Spinal cord (tissue), 10 donors: ENCODE measurements around the gene SERPINB1. TPM values are rescaled to one million over a fixed set of nuclear protein-coding genes. Genes with fewer than 3 reads are reported as not detected.
A peak's percentile ranks its signal among the peaks of the same experiment; 100 is the strongest.

Source experiments
- DNase-seq, 6 donors: peaks; one replicate each; pipeline versions ENCODE4 v3.0.0 to v3.0.0-alpha.2; 2013 to 2015; ENCODE audit warnings: low spot score in 6 of 6, low read depth in 4 of 6
- H3K27ac ChIP-seq: one replicate; pipeline ENCODE4 v1.5.1; 2013; ENCODE audit warnings: low read depth, low read length, control low read depth
- H3K27me3 ChIP-seq: one replicate; pipeline ENCODE4 v1.6.1; 2013; ENCODE audit warnings: low read length; ENCODE audit not compliant: control insufficient read depth, insufficient read depth
- H3K36me3 ChIP-seq: one replicate; pipeline ENCODE4 v1.6.1; 2013; ENCODE audit warnings: low read length; ENCODE audit not compliant: control insufficient read depth, insufficient read depth
- H3K4me1 ChIP-seq: one replicate; pipeline ENCODE4 v1.6.1; 2013; ENCODE audit warnings: low read length; ENCODE audit not compliant: control insufficient read depth, insufficient read depth
- H3K4me3 ChIP-seq: one replicate; pipeline ENCODE4 v1.5.1; 2013; ENCODE audit warnings: low read depth, low read length, control low read depth
- H3K9me3 ChIP-seq: one replicate; pipeline ENCODE4 v1.6.1; 2013; ENCODE audit warnings: low read length; ENCODE audit not compliant: control insufficient read depth, insufficient read depth
- WGBS: methylation state at CpG from one replicate; pipeline ENCODE4 v1.1.5; 2013; ENCODE audit warnings: missing lambda C conversion rate; ENCODE audit not compliant: insufficient coverage; 5-methylcytosine and 5-hydroxymethylcytosine counted together
- polyA plus RNA-seq, 2 donors: library from polyadenylated mRNA; unstranded; fragments of 120-200 nt; gene quantifications; one replicate each; pipeline ENCODE4 v1.2.1, GENCODE V29; 2013; ENCODE audit not compliant: insufficient read length in 2 of 2
- total RNA-seq, 2 donors: library from RNA; depleted of rRNA in 1 of 2; stranded (reverse); fragments of 120-200 nt in 1 of 2; fragments of >200 nt in 1 of 2; gene quantifications; one replicate each; pipeline versions ENCODE4 v1.2.3 to v1.2.4, GENCODE V29; 2013 to 2014
- donor health status: healthy.

Gene SERPINB1
- total and polyA plus RNA-seq, 4 donors, result 12.0 to 23.4 (median 15.5) TPM

- Histone ChIP-seq H3K4me3 (no peak overlapping the region), H3K36me3 (no peaks in the 10 kb centered on the region), H3K27ac (no peak overlapping the region), H3K27me3 (peaks cover 2% of the 10 kb centered on the region), H3K9me3 (no peaks in the 10 kb centered on the region), H3K4me1 (peaks cover 13% of the 10 kb centered on the region)
- DNase-seq, result peak in 2 of 6 donors; percentile 22 to 45
- 76% methylated on average over 12 of the region's 12 CpGs for WGBS
Measured at GRCh38 chr6:2839982-2840748, 1.5 kb downstream of the SERPINB1 start.

GRCh38 chr6:2839195-2839981 is 2.3 kb downstream of the SERPINB1 start:
- Histone ChIP-seq H3K4me1 (peaks cover 13% of the 10 kb centered on the region), H3K27ac (no peak overlapping the region), H3K36me3 (no peaks in the 10 kb centered on the region), H3K9me3 (no peaks in the 10 kb centered on the region), H3K4me3 (no peak overlapping the region), H3K27me3 (peaks cover 2% of the 10 kb centered on the region)
- 60% methylated on average over 4 of the region's 9 CpGs for WGBS
- no peak for DNase-seq

- Histone ChIP-seq H3K27me3 (peaks cover 2% of the 10 kb centered on the region), H3K4me3 (no peak overlapping the region), H3K9me3 (no peaks in the 10 kb centered on the region), H3K27ac (no peak overlapping the region), H3K4me1 (peaks cover 13% of the 10 kb centered on the region), H3K36me3 (no peaks in the 10 kb centered on the region)
- no peak for DNase-seq
- WGBS, result no CpG with 5 or more reads among the region's 3 CpGs
Measured at GRCh38 chr6:2838251-2838650, 3.4 kb downstream of the SERPINB1 start.

DNA sequence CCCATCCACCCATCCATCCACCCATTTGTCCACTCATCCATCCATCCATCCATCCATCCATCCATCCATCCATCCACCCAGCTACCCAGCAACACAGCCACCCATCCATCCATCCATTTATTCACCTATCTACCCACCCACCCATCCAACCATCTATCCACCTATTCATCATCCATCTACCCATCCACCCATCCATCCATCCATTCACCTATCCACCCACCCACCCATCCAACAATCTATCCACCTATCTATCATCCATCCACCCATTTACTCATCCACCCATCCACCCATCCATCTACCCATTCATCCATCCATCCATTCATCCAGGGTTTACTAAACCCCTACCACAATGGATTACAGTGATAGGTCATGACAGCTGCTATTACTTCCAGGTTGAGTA is 7.4 kb downstream of the SERPINB1 start:
- H3K27me3 ChIP-seq, result no peaks in the 10 kb centered on the region
- H3K27ac ChIP-seq, result no peak overlapping the region

GRCh38 chr6:2831392-2831791 is 10.3 kb downstream of the SERPINB1 start:
- Histone ChIP-seq H3K4me1 (no peaks in the 10 kb centered on the region), H3K9me3 (no peaks in the 10 kb centered on the region), H3K27ac (no peak overlapping the region), H3K4me3 (no peak overlapping the region), H3K36me3 (no peaks in the 10 kb centered on the region), H3K27me3 (no peaks in the 10 kb centered on the region)
- 93% methylated on average over 1 of the region's 2 CpGs for WGBS
- no peak for DNase-seq

More for the DNA sequence above, 7.4 kb downstream of the SERPINB1 start:
- Histone ChIP-seq H3K9me3 (no peaks in the 10 kb centered on the region), H3K4me3 (no peak overlapping the region), H3K4me1 (no peaks in the 10 kb centered on the region), H3K36me3 (no peaks in the 10 kb centered on the region)
- DNase-seq, result no peak

DNA sequence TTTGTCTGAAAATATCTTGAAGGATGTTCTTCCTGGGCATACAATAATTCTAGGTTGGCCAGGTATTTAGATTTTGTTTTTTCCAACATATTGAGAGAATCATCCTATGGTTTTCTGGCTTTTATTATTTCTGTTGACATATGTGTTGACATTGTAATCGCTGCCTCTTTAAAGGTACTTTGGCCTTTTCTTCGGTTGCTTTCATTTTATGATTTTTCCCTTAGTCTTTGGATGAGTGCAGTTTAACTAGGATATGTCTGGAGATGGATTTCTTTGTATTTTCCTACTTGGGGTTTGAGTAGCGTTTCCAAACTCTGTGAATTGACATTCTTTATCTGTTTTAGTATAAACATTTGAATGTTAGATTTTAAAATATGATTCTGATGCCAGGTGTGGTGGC is 11.5 kb downstream of the SERPINB1 start:
- H3K4me3 ChIP-seq, result no peak overlapping the region
- no peak overlapping the region for H3K27ac ChIP-seq
- H3K36me3 ChIP-seq, result no peaks in the 10 kb centered on the region
- H3K27me3 ChIP-seq, result no peaks in the 10 kb centered on the region
- DNase-seq, result no peak
- no peaks in the 10 kb centered on the region for H3K4me1 ChIP-seq
- no peaks in the 10 kb centered on the region for H3K9me3 ChIP-seq
- no CpG with 5 or more reads among the region's 3 CpGs for WGBS

- Histone ChIP-seq H3K4me3 (no peak overlapping the region), H3K27me3 (no peaks in the 10 kb centered on the region), H3K9me3 (no peaks in the 10 kb centered on the region), H3K27ac (no peak overlapping the region), H3K4me1 (no peaks in the 10 kb centered on the region), H3K36me3 (no peaks in the 10 kb centered on the region)
- WGBS, result no CpG with 5 or more reads among the region's 2 CpGs
- DNase-seq, result no peak
Measured at GRCh38 chr6:2829253-2829652, 12.4 kb downstream of the SERPINB1 start.

DNA sequence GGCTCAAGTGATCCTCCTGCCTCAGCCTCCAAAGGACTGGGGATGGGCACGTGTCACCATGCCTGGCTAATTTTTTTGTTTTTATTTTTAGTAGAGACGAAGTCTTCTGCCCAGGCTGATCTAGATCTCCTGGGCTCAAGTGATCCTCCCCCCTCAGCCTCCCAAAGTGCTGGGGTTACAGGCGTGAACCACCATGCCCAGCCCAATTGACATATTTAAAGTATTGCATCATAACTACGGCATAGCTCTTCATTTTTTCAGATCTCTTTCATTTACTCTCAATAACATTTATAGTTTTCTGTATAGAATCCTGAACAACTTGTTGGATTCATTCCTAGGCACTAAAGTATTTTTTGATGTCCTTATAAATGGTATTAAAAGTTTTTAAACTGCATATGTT is 13.0 kb downstream of the SERPINB1 start:
- Histone ChIP-seq H3K9me3 (no peaks in the 10 kb centered on the region), H3K4me3 (no peak overlapping the region), H3K36me3 (no peaks in the 10 kb centered on the region), H3K27ac (no peak overlapping the region), H3K4me1 (no peaks in the 10 kb centered on the region), H3K27me3 (no peaks in the 10 kb centered on the region)
- no peak for DNase-seq
- WGBS, result 100% methylated on average over 2 of the region's 4 CpGs

DNA sequence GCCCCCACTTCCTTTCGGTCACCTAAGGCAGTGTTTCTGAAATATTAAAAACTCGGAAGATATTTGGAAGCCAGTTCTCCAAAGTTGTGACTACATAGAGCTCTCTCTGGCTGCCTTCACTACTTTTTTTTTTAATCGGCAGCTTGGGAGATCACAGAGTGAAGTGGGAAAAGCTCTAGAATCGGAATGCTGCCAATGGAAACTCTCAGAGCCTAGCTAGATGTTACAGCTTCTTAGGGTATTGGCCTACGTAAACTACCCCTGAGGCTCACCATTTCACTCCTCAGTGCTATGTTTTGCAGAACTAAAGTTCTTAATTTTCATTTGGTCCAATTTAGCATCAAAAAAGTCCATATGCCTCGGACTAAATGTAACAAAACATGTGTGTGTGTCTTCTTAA is 14.5 kb downstream of the SERPINB1 start:
- WGBS, result 91% methylated on average over 4 of the region's 6 CpGs
- Histone ChIP-seq H3K36me3 (no peaks in the 10 kb centered on the region), H3K4me3 (no peak overlapping the region), H3K27ac (no peak overlapping the region), H3K4me1 (no peaks in the 10 kb centered on the region), H3K9me3 (no peaks in the 10 kb centered on the region), H3K27me3 (no peaks in the 10 kb centered on the region)
- DNase-seq, result peak in 2 of 6 donors; percentile 23 to 43

- H3K27ac ChIP-seq, result no peak overlapping the region
- no peak for DNase-seq
- H3K9me3 ChIP-seq, result no peaks in the 10 kb centered on the region
- H3K4me3 ChIP-seq, result no peak overlapping the region
- no peaks in the 10 kb centered on the region for H3K27me3 ChIP-seq
- whole genome bisulfite sequencing, result no CpG with 5 or more reads among the region's 2 CpGs
- no peaks in the 10 kb centered on the region for H3K36me3 ChIP-seq
- no peaks in the 10 kb centered on the region for H3K4me1 ChIP-seq
Measured at GRCh38 chr6:2826131-2826530, 15.5 kb downstream of the SERPINB1 start.
